Colonic mucosa (tissue), 4 donors: ENCODE measurements around the gene ARFGAP1. TPM values are rescaled to one million over a fixed set of nuclear protein-coding genes. Genes with fewer than 3 reads are reported as not detected.

Experiments used
- DNase-seq: peaks from one replicate; pipeline ENCODE4 v3.0.0-alpha.2; 2020
- H3K27ac ChIP-seq: fragments of 200-600 bp; one replicate; pipeline ENCODE4 v1.8.0; 2021
- H3K27me3 ChIP-seq: fragments of 200-600 bp; one replicate; pipeline ENCODE4 v1.8.0; 2021
- H3K36me3 ChIP-seq: fragments of 200-600 bp; one replicate; pipeline ENCODE4 v1.8.0; 2021
- H3K4me1 ChIP-seq: fragments of 200-600 bp; one replicate; pipeline ENCODE4 v1.8.0; 2021; ENCODE audit warnings: mild to moderate bottlenecking
- H3K4me3 ChIP-seq: fragments of 200-600 bp; one replicate; pipeline ENCODE4 v1.8.0; 2021
- H3K9ac ChIP-seq, 2 donors: one replicate each; pipeline ENCODE4 v1.7.0; 2013; ENCODE audit warnings: control low read depth in 2 of 2, low read depth in 2 of 2, low read length in 2 of 2
- H3K9me3 ChIP-seq: fragments of 200-600 bp; one replicate; pipeline ENCODE4 v1.8.0; 2021
- intact Hi-C: fragments of 100-400 bp; cut with DNase I; formaldehyde crosslinking; loops from one replicate; pipeline ENCODE4 v1.14.1; 2022
- total RNA-seq, 2 donors: library from RNA; stranded (reverse); fragmentation: NEBNext Ultra II Directional in 1 of 2; extraction: Animal tissue kit (Norgen Biotek cat#: 25700) in 1 of 2; gene quantifications; one replicate each; pipeline ENCODE4 v1.2.1, GENCODE V29; 2021
- TF ChIP-seq, protein P1 (sequence below): fragments of 200-600 bp; IDR thresholded peaks from one replicate; pipeline ENCODE4 v1.8.0; 2022; ENCODE audit warnings: antibody characterized with exemption, mild to moderate bottlenecking
- donor health status: healthy.
- donor health status: DM: no; HTN: no; CAD: no.
- donor health status: DM: no; HTN: no; CAD: no.

The ARFGAP1 gene
- total RNA-seq, 2 donors from 2014 or later: 66.9 to 109 TPM

DNA sequence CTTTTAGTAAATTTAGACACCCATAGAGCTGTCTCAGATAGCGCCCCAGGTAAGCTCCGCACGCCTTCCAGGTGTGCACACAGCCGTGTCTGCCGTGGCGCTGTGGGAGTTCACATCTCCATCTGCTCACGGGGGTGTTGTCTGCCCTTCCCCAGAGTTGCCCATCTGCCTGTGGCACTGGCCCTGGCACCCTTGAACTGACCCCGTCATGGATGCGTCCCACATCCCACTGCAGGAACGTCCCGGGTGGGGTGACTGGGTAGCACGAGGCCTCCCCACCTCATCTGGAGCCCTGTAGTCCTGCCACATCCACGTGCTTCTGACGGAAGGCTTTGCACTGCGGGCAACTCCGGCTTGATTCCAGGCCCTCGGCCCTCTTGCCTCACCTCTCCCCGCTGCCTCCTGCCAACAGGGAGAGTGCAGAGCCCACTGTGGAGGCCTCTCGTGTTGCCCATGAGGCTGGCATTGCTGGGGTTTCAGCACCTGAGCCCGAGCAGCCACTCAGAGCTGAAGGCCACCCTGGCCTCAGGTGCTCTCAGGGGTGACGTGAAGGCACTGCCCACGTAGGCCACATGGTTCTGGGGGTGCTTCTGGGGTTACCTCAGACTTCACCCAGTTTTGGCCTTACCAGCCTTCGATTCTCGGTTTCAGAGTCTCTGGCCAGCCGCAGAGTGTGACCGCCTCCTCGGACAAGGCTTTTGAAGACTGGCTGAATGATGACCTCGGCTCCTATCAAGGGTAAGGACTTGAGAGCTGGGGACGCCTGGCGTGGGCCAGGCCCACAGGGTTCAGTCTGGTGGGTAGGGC, 5.1 kb downstream of the ARFGAP1 start:
- TF ChIP-seq, protein P1, sequence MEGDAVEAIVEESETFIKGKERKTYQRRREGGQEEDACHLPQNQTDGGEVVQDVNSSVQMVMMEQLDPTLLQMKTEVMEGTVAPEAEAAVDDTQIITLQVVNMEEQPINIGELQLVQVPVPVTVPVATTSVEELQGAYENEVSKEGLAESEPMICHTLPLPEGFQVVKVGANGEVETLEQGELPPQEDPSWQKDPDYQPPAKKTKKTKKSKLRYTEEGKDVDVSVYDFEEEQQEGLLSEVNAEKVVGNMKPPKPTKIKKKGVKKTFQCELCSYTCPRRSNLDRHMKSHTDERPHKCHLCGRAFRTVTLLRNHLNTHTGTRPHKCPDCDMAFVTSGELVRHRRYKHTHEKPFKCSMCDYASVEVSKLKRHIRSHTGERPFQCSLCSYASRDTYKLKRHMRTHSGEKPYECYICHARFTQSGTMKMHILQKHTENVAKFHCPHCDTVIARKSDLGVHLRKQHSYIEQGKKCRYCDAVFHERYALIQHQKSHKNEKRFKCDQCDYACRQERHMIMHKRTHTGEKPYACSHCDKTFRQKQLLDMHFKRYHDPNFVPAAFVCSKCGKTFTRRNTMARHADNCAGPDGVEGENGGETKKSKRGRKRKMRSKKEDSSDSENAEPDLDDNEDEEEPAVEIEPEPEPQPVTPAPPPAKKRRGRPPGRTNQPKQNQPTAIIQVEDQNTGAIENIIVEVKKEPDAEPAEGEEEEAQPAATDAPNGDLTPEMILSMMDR: no peak
- Histone ChIP-seq H3K4me3 (no peak overlapping the region), H3K9me3 (no peaks in the 10 kb centered on the region), H3K27me3 (no peaks in the 10 kb centered on the region), H3K4me1 (peaks cover 9% of the 10 kb centered on the region), H3K36me3 (peaks cover 6% of the 10 kb centered on the region), H3K9ac (no peak overlapping the region), H3K27ac (no peak overlapping the region)
- intact Hi-C loops: no loop called here
- no peak for DNase-seq

DNA sequence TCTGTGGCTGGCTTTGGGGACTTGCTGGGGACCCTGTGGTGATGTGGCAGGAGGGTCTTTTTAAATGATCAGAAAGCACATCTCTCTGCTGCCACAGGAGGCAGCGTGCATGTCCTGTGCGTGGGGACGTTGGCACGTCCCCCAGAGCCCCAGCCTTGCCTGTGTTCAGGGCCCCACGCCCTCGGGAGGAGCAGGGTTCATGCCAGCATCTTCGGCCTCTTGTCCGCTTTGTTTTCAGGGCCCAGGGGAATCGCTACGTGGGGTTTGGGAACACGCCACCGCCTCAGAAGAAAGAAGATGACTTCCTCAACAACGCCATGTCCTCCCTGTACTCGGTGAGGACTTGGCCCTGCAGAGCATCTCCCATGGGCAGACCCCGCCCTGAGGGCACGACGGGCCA, 6.0 kb downstream of the ARFGAP1 start:
- Histone ChIP-seq H3K4me1 (peaks cover 9% of the 10 kb centered on the region), H3K9me3 (no peaks in the 10 kb centered on the region), H3K9ac (no peak overlapping the region), H3K4me3 (no peak overlapping the region), H3K27ac (no peak overlapping the region), H3K27me3 (no peaks in the 10 kb centered on the region), H3K36me3 (peaks cover 6% of the 10 kb centered on the region)
- TF ChIP-seq, protein P1: no peak
- DNase-seq: no peak
- intact Hi-C loops: no loop called here

DNA sequence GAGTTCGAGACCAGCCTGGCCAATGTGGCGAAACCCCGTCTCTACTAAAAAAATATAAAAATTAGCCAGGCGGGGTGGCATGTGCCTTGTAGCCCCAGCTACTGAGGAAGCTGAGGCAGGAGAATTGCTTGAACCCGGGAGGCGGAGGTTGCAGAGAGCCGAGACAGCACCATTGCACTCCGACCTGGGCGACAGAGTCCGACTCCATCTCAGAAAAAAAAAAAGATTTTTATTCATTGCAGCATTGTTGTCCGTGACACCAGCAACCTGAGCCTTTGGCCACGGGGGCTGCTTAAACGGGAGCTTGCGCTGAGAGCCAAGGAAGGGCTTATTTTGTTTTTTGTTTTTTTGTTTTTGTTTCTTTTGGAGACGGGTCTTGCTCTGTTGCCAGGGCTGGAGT, 7.3 kb downstream of the ARFGAP1 start:
- H3K4me3 ChIP-seq: no peak overlapping the region
- TF ChIP-seq, protein P1: no peak
- H3K27ac ChIP-seq: no peak overlapping the region
- no peaks in the 10 kb centered on the region for H3K9me3 ChIP-seq
- no peaks in the 10 kb centered on the region for H3K4me1 ChIP-seq
- peaks cover 6% of the 10 kb centered on the region for H3K36me3 ChIP-seq
- DNase-seq: no peak
- H3K27me3 ChIP-seq: no peaks in the 10 kb centered on the region
- no peak overlapping the region for H3K9ac ChIP-seq
- intact Hi-C loops: no loop called here

DNA sequence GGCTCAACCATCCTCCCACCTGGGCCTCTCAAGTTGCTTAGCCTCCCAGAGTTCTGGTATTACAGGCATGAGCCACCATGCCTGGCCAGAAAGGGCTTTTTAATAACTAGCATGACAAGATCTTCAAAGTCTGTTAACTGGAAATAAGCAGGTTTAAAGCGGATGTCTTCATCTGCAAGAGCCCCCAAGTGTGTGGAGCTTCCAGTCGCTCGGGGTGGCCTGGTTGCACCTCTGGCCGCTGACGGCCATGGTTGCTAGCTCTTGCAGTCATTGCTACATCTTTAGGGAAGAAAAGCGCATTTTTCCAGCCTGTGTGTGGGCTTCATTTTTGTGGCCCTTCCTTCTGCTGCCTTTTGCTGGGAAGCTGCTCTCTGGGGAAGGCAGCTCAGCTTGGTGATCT, 7.8 kb downstream of the ARFGAP1 start:
- intact Hi-C loops: no loop called here
- Histone ChIP-seq H3K9me3 (no peaks in the 10 kb centered on the region), H3K36me3 (peaks cover 6% of the 10 kb centered on the region), H3K4me3 (no peak overlapping the region), H3K4me1 (no peaks in the 10 kb centered on the region), H3K27me3 (no peaks in the 10 kb centered on the region), H3K27ac (no peak overlapping the region), H3K9ac (no peak overlapping the region)
- TF ChIP-seq, protein P1: no peak
- no peak for DNase-seq

DNA sequence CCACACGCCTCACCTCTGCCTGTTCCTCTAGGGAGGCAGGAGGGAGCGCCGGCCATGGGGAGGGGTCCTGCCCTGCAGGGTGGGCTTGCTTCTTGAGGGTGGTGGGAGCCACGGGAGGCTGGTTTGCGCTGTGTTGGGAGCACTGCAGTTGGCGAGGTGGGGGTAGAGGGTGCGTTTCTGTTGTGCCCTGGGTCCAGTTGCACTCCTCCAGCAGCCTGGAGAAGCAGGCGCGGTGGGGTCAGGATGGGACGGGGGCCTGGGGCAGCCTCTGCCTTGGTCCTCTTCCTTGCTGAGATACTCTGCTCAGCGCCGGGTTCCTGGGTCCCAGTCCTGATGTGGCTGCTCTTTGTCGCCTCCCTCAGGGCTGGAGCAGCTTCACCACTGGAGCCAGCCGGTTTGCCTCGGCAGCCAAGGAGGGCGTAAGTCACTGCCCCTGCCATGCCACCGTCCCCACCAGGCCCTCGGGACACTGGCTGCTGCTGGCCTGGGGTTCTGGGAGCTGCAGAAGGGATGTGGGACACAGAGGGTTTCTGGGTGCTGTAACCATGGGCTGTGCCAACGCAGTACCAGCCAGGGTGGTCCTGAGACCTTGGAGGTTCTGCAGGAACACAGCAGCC, 8.4 kb downstream of the ARFGAP1 start:
- TF ChIP-seq, protein P1: no peak
- Histone ChIP-seq H3K4me3 (no peak overlapping the region), H3K36me3 (peaks cover 6% of the 10 kb centered on the region), H3K27me3 (no peaks in the 10 kb centered on the region), H3K9ac (no peak overlapping the region), H3K4me1 (no peaks in the 10 kb centered on the region), H3K27ac (no peak overlapping the region), H3K9me3 (no peaks in the 10 kb centered on the region)
- no peak for DNase-seq
- intact Hi-C loops: no loop called here
